Endothelial cell of umbilical vein (primary cell): ENCODE data around the gene SLC25A22. TPM values are rescaled to one million over a fixed set of nuclear protein-coding genes. Genes with fewer than 3 reads are reported as not detected.

Experiments
- BruUV-seq: library from RNA; stranded (reverse); fragments of 400-500 nt; replicated peaks from 2 replicates; lab custom pipeline; 2021; lab: Mats Ljungman, UMichigan
- CTCF ChIA-PET: fragments of 300-600, 350-600 bp; sonication (Branson Sonifier 250); formaldehyde crosslinking; loops from one replicate; lab custom pipeline; 2021; ENCODE audit warnings: antibody characterized with exemption, inconsistent platforms; lab: Charles Lee
- POLR2A ChIA-PET: fragments of 300-600, 350-600 bp; sonication (Branson Sonifier 250); formaldehyde crosslinking; loops from one replicate; lab custom pipeline; 2021; ENCODE audit warnings: antibody characterized with exemption, inconsistent platforms; lab: Charles Lee
- DNase-seq: peaks from one replicate; pipeline ENCODE4 v3.0.0-alpha.2; 2011; ENCODE audit warnings: low read depth, low spot score
- FAIRE-seq: peaks from 2 replicates; lab custom pipeline; 2011; peaks lifted over from hg19 to GRCh38; lab: Jason Lieb, UNC
- H2AFZ ChIP-seq: 2 replicates; pipeline ENCODE4 v1.6.0; 2012; ENCODE audit warnings: low read depth, low read length, control low read depth, inconsistent platforms
- H3K27ac ChIP-seq: 2 replicates; pipeline ENCODE4 v1.5.1; 2011; ENCODE audit warnings: low read depth, mild to moderate bottlenecking, control low read depth, low read length, moderate library complexity; ENCODE audit not compliant: insufficient read depth
- H3K27me3 ChIP-seq, 2 experiments: 2 replicates each; pipeline versions ENCODE4 v1.6.0 to v1.6.1; 2011; ENCODE audit warnings: low read length in 2 of 2, mixed read lengths in 1 of 2; ENCODE audit not compliant: control insufficient read depth in 2 of 2, insufficient read depth in 2 of 2
- H3K36me3 ChIP-seq, 2 experiments: 2 replicates in 1 of 2; 3 replicates in 1 of 2; pipeline ENCODE4 v1.5.1; 2011; ENCODE audit warnings: low read length in 2 of 2, mild to moderate bottlenecking in 1 of 2, moderate library complexity in 1 of 2; ENCODE audit not compliant: control insufficient read depth in 2 of 2, insufficient read depth in 2 of 2; ENCODE audit errors: extremely low read depth in 1 of 2
- H3K4me1 ChIP-seq: 3 replicates; pipeline ENCODE4 v1.5.1; 2011; ENCODE audit warnings: mild to moderate bottlenecking, low read length; ENCODE audit not compliant: control insufficient read depth, insufficient read depth; ENCODE audit errors: extremely low read depth
- H3K4me2 ChIP-seq: 2 replicates; pipeline ENCODE4 v1.6.1; 2011; ENCODE audit warnings: low read length, control low read depth, mixed read lengths; ENCODE audit not compliant: insufficient read depth
- H3K4me3 ChIP-seq, 3 experiments: fragments of 200-600 bp in 1 of 3; sonication (generic), shearing (Covaris generic) in 1 of 3; replicated peaks in 1 of 3; 2 replicates each; pipeline ENCODE4 v1.5.1; 2011 to 2016; ENCODE audit warnings: control low read depth in 3 of 3, low read length in 3 of 3, mild to moderate bottlenecking in 2 of 3, inconsistent platforms in 1 of 3, low read depth in 1 of 3, moderate library complexity in 1 of 3; ENCODE audit not compliant: insufficient read depth in 1 of 3
- H3K79me2 ChIP-seq: 2 replicates; pipeline ENCODE4 v1.6.0; 2012; ENCODE audit warnings: low read length, inconsistent platforms; ENCODE audit not compliant: control insufficient read depth, insufficient read depth
- H3K9ac ChIP-seq: replicated peaks from 2 replicates; pipeline ENCODE3; 2011; ENCODE audit warnings: low read length, control low read depth; ENCODE audit not compliant: insufficient read depth; ENCODE audit errors: extremely low read depth
- H3K9me1 ChIP-seq: replicated peaks from 3 replicates; pipeline ENCODE4 v1.6.0; 2011; ENCODE audit warnings: mild to moderate bottlenecking, low read length; ENCODE audit not compliant: control insufficient read depth, insufficient read depth; ENCODE audit errors: extremely low read depth
- H3K9me3 ChIP-seq: replicated peaks from 2 replicates; pipeline ENCODE4 v1.5.1; 2012; ENCODE audit warnings: low read length, inconsistent platforms; ENCODE audit not compliant: control insufficient read depth, insufficient read depth
- H4K20me1 ChIP-seq: replicated peaks from 2 replicates; pipeline ENCODE3; 2011; ENCODE audit warnings: mild to moderate bottlenecking, low read length; ENCODE audit not compliant: control insufficient read depth, insufficient read depth; ENCODE audit errors: extremely low read depth
- CTCF ChIP-seq, 2 donors: IDR thresholded peaks; 1 replicate in 1 of 2; 2 replicates in 1 of 2; pipeline ENCODE4 v1.5.1; 2011; ENCODE audit warnings: low read length in 2 of 2, mild to moderate bottlenecking in 2 of 2, moderate library complexity in 2 of 2, control low read depth in 1 of 2, inconsistent platforms in 1 of 2, low read depth in 1 of 2; ENCODE audit not compliant: insufficient read depth in 1 of 2; ENCODE audit errors: extremely low read depth in 1 of 2
- EZH2 ChIP-seq: IDR thresholded peaks from 2 replicates; pipeline ENCODE4 v1.6.1; 2012; ENCODE audit warnings: borderline replicate concordance, low read depth, mild to moderate bottlenecking, moderate library complexity, low read length, inconsistent platforms; ENCODE audit not compliant: severe bottlenecking
- FOS ChIP-seq: IDR thresholded peaks from 2 replicates; pipeline ENCODE4 v1.6.1; 2011; ENCODE audit warnings: mild to moderate bottlenecking, low read length, moderate library complexity, borderline replicate concordance; ENCODE audit not compliant: insufficient read depth
- GATA2 ChIP-seq: IDR thresholded peaks from 2 replicates; pipeline ENCODE4 v1.7.0; 2011; ENCODE audit warnings: low read depth, mild to moderate bottlenecking, moderate library complexity, mixed read lengths, low read length; ENCODE audit not compliant: insufficient read length, insufficient read depth
- JUN ChIP-seq: IDR thresholded peaks from 2 replicates; pipeline ENCODE4 v1.6.1; 2011; ENCODE audit warnings: borderline replicate concordance, low read depth; ENCODE audit not compliant: insufficient read length, insufficient read depth
- MYC ChIP-seq: IDR thresholded peaks from one replicate; pipeline ENCODE4 v1.6.1; 2011; ENCODE audit warnings: mild to moderate bottlenecking, low read depth, low read length
- POLR2A ChIP-seq: IDR thresholded peaks from 2 replicates; pipeline ENCODE4 v1.6.1; 2012; ENCODE audit warnings: low read depth, mild to moderate bottlenecking, control low read depth, low read length
- POLR2AphosphoS5 ChIP-seq: IDR thresholded peaks from 2 replicates; pipeline ENCODE4 v1.6.1; 2012; ENCODE audit warnings: low read depth, mild to moderate bottlenecking, control low read depth, low read length, moderate library complexity; ENCODE audit not compliant: insufficient read depth
- dilution Hi-C: fragments of 300-500 bp; cut with MboI; formaldehyde crosslinking; loops from one replicate; pipeline ENCODE4 v1.15.0; 2019; ENCODE audit warnings: low sequenced_read_pairs; ENCODE audit not compliant: extremely low pct_ligation_motif_present
- intact Hi-C: fragments of 100-400 bp; cut with micrococcal nuclease; formaldehyde crosslinking; loops from one replicate; pipeline ENCODE4 v1.10.0; 2022
- polyA plus RNA-seq, 4 experiments: library from polyadenylated mRNA; depleted of rRNA in 3 of 4; stranded (reverse) in 3 of 4; unstranded in 1 of 4; fragments of >200 nt; gene quantifications; 2 replicates each; pipeline versions ENCODE4 v1.2.1 to v1.2.3, GENCODE V29; 2011 to 2012; ENCODE audit warnings: missing spikeins in 1 of 4
- total RNA-seq: library from RNA; stranded (reverse); gene quantifications from 2 replicates; pipeline ENCODE4 v1.2.3, GENCODE V29; 2021
- TF ChIP-seq, protein P1 (sequence below): IDR thresholded peaks from 2 replicates; pipeline ENCODE4 v1.6.1; 2011; ENCODE audit not compliant: insufficient read depth, insufficient read length

Gene SLC25A22
- total and polyA plus RNA-seq, 2 donors (not counting 3 experiments of a cell fraction or from before 2014, with no cell fraction given): 24.5 to 24.9 TPM

DNA sequence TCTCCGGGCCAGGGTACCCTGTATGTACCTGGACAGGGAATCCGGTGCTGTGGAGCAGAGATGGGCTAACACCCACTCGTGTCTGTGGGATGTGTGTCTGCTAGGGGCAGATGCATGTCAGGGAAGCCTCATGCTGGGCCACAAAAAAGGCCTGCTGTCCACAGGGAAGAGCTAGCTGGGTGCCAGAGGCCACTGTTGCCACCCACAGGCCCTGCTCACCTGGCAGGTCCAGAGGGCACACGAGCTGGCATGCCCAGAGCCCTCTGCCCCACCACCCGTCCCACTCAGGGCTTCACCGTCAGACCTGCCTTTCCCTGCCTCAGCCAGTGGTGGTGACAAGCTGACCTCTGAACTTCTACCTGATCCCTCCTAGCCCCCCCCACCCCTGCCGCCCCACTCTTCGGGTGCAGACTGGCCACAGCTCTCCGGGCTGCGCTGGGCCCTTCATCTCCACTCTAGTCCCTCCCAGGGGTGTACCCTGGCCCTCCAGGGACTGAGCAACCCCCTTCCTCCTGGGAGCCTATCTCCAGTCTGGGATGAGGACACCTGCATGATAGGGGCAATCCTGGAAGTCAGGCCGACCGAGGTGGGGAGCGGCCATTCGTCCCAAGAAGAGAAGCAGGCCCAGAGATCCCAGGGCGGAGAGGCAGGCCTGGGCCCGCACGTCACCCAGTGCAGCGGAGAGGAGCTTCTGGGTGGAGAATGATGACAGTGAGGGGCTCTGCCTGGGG, 1.4 kb downstream of the SLC25A22 start:
- BruUV-seq: no TSS peak
- Histone ChIP-seq H3K4me2 (peak overlapping the region; percentile 62), H3K9me1 (no peaks in the 10 kb centered on the region), H3K4me1 (peaks cover 14% of the 10 kb centered on the region), H3K9ac (peak overlapping the region; percentile 45), H3K9me3 (no peaks in the 10 kb centered on the region), H3K27ac (peak overlapping the region; percentile 39), H3K79me2 (peaks cover 11% of the 10 kb centered on the region), H3K4me3 (peak overlapping the region; percentile 57 to 66 (median 64)), H4K20me1 (no peaks in the 10 kb centered on the region), H3K27me3 (no peaks in the 10 kb centered on the region), H3K36me3 (peaks cover 0 to 10% of the 10 kb centered on the region in 2 experiments), H2AFZ (no peak overlapping the region)
- ChIA-PET CTCF (interaction anchor here (1.1 to 2.1 kb wide), 3 partner anchors 11 to 48 kb away, joined by 4 to 9 read pairs (median 9); no protein-coding TSS in a partner anchor), POLR2A (interaction anchor here (0.7 to 1.0 kb wide), 2 partner anchors 13 to 37 kb away, joined by 3 read pairs; partner anchors contain the start of gene RPLP2)
- dilution Hi-C loops: no loop called here
- DNase-seq (no peak), FAIRE-seq (no peak)
- intact Hi-C loops: loop anchor here (1.0 to 2.0 kb wide), 2 partner anchors 13 to 14 kb away; partner anchors contain the start of gene RPLP2
- TF ChIP-seq POLR2AphosphoS5: no peak
- no peak for TF ChIP-seq FOS
- TF ChIP-seq EZH2: no peak
- TF ChIP-seq, protein P1, sequence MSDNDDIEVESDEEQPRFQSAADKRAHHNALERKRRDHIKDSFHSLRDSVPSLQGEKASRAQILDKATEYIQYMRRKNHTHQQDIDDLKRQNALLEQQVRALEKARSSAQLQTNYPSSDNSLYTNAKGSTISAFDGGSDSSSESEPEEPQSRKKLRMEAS: no peak
- TF ChIP-seq GATA2: no peak
- no peak for TF ChIP-seq CTCF (IDR thresholded peaks at IDR 0.05; ENCODE audit: extremely low read depth in 1 of 2, insufficient read depth in 1 of 2, low read depth in 1 of 2, low read length in 2 of 2)
- no peak for TF ChIP-seq JUN
- TF ChIP-seq POLR2A: no peak
- no peak for TF ChIP-seq MYC
